GM12878 (cell line): Measurements from ENCODE around the gene GPBP1L1. TPM values are rescaled to one million over a fixed set of nuclear protein-coding genes. Genes with fewer than 3 reads are reported as not detected.
A peak's percentile ranks its signal among the peaks of the same experiment; 100 is the strongest.

Experiments used
- ATAC-seq: fragments of 200-7000 bp; cut with Tn5 transposase; 3 replicates; pipeline ENCODE4 v1.9.1; 2020; ENCODE audit warnings: mild to moderate bottlenecking, moderate library complexity
- BruUV-seq: library from RNA; stranded (reverse); fragments of 400-500 nt; replicated peaks from 2 replicates; lab custom pipeline; 2021; lab: Mats Ljungman, UMichigan
- CTCF ChIA-PET: fragments of 300-600 bp; sonication (Branson Sonifier 250); formaldehyde crosslinking; extraction: SDS; loops from one replicate; lab custom pipeline; 2021; ENCODE audit warnings: inconsistent platforms; lab: Yijun Ruan, JAX
- POLR2A ChIA-PET: fragments of 350-600 bp; formaldehyde crosslinking; extraction: SDS; loops from one replicate; lab custom pipeline; 2021; ENCODE audit warnings: inconsistent platforms; lab: Charles Lee
- RAD21 ChIA-PET: fragments of 300-600 bp; sonication (Branson Sonifier 250); formaldehyde crosslinking; loops from one replicate; lab custom pipeline; 2023; ENCODE audit warnings: antibody characterized with exemption; ENCODE audit not compliant: unreplicated experiment; lab: Charles Lee
- SMC1A ChIA-PET: fragments of 300-600 bp; sonication (Branson Sonifier 250); formaldehyde crosslinking; loops from one replicate; lab custom pipeline; 2023; ENCODE audit not compliant: unreplicated experiment, uncharacterized antibody; lab: Charles Lee
- DNase-seq: peaks from one replicate; pipeline ENCODE4 v3.0.0-alpha.2; 2011; ENCODE audit warnings: low read depth, low spot score
- FAIRE-seq: peaks from 3 replicates; lab custom pipeline; 2011; peaks lifted over from hg19 to GRCh38; lab: Jason Lieb, UNC
- H2AFZ ChIP-seq: 2 replicates; pipeline ENCODE4 v1.6.0; 2011; ENCODE audit warnings: low read depth, low read length, control low read depth; ENCODE audit not compliant: control insufficient read depth
- H3K27ac ChIP-seq: 2 replicates; pipeline ENCODE4 v1.5.1; 2011; ENCODE audit warnings: control low read depth; ENCODE audit not compliant: control insufficient read depth, insufficient read depth
- H3K27me3 ChIP-seq, 2 experiments: replicated peaks in 1 of 2; 2 replicates each; pipeline versions ENCODE4 v1.6.0 to v1.6.1; 2011; ENCODE audit warnings: low read length in 1 of 2; ENCODE audit not compliant: control insufficient read depth in 2 of 2, insufficient read depth in 2 of 2
- H3K36me3 ChIP-seq, 2 experiments: 2 replicates each; pipeline ENCODE4 v1.5.1; 2011; ENCODE audit warnings: low read length in 1 of 2; ENCODE audit not compliant: control insufficient read depth in 2 of 2, insufficient read depth in 2 of 2
- H3K4me1 ChIP-seq: 2 replicates; pipeline ENCODE4 v1.6.1; 2011; ENCODE audit warnings: mild to moderate bottlenecking, low read length, moderate library complexity, mixed read lengths; ENCODE audit not compliant: control insufficient read depth, insufficient read depth
- H3K4me2 ChIP-seq: 2 replicates; pipeline ENCODE4 v1.6.0; 2011; ENCODE audit warnings: control low read depth; ENCODE audit not compliant: control insufficient read depth, insufficient read depth
- H3K4me3 ChIP-seq: fragments of 200-600 bp; sonication (generic); 2 replicates; pipeline ENCODE4 v1.5.1; 2016
- H3K79me2 ChIP-seq: 2 replicates; pipeline ENCODE4 v1.6.0; 2011; ENCODE audit warnings: low read length; ENCODE audit not compliant: control insufficient read depth, insufficient read depth
- H3K9ac ChIP-seq: 2 replicates; pipeline ENCODE4 v1.8.0; 2011; ENCODE audit warnings: low read length, control low read depth, mixed read lengths; ENCODE audit not compliant: control insufficient read depth, insufficient read depth
- H3K9me3 ChIP-seq: replicated peaks from 3 replicates; pipeline ENCODE4 v1.5.1; 2011; ENCODE audit warnings: mild to moderate bottlenecking, low read length; ENCODE audit not compliant: control insufficient read depth, insufficient read depth
- H4K20me1 ChIP-seq: 2 replicates; pipeline ENCODE4 v1.6.0; 2011; ENCODE audit not compliant: control insufficient read depth, insufficient read depth
- CBX3 ChIP-seq: fragments of 200-600 bp; sonication (generic); IDR thresholded peaks from 2 replicates; pipeline ENCODE4 v1.6.1; 2016; ENCODE audit warnings: low read depth, borderline replicate concordance
- CBX5 ChIP-seq: sonication (generic); IDR thresholded peaks from 2 replicates; pipeline ENCODE4 v1.6.1; 2016; ENCODE audit warnings: low read depth, moderate library complexity, mild to moderate bottlenecking, inconsistent platforms
- FOS ChIP-seq: IDR thresholded peaks from 3 replicates; pipeline ENCODE4 v1.6.1; 2011; ENCODE audit warnings: borderline replicate concordance; ENCODE audit not compliant: insufficient read length; ENCODE audit errors: extremely low read depth
- KDM1A ChIP-seq: fragments of 200-600 bp; sonication (generic); IDR thresholded peaks from 2 replicates; pipeline ENCODE4 v1.6.1; 2016; ENCODE audit warnings: borderline replicate concordance
- MTA2 ChIP-seq: fragments of 450-650 bp; IDR thresholded peaks from 2 replicates; pipeline ENCODE4 v1.6.1; 2016; ENCODE audit warnings: low read depth, mild to moderate bottlenecking, moderate library complexity
- NFIC ChIP-seq: IDR thresholded peaks from 2 replicates; pipeline ENCODE4 v1.6.1; 2012; ENCODE audit warnings: low read depth, mild to moderate bottlenecking, inconsistent platforms, low read length, moderate library complexity
- PAX8 ChIP-seq: fragments of 450-650 bp; IDR thresholded peaks from 2 replicates; pipeline ENCODE4 v1.6.1; 2017; ENCODE audit warnings: mild to moderate bottlenecking, moderate library complexity
- RAD21 ChIP-seq: IDR thresholded peaks from 2 replicates; pipeline ENCODE4 v1.6.1; 2011; ENCODE audit warnings: mild to moderate bottlenecking, low read depth, low read length, moderate library complexity; ENCODE audit not compliant: insufficient read depth
- RUNX3 ChIP-seq: IDR thresholded peaks from 2 replicates; pipeline ENCODE4 v1.6.1; 2012; ENCODE audit warnings: low read length, inconsistent platforms
- SPI1 ChIP-seq: IDR thresholded peaks from 2 replicates; pipeline ENCODE4 v1.6.1; 2011; ENCODE audit warnings: low read depth, mild to moderate bottlenecking, low read length, moderate library complexity, borderline replicate concordance; ENCODE audit not compliant: insufficient read depth
- SRF ChIP-seq, 2 experiments: IDR thresholded peaks; 2 replicates each; pipeline ENCODE4 v1.6.1; 2011; ENCODE audit warnings: low read depth in 2 of 2, low read length in 2 of 2, mild to moderate bottlenecking in 1 of 2, moderate library complexity in 1 of 2
- STAT1 ChIP-seq: fragments of 450-650 bp; conservative IDR thresholded peaks from 2 replicates; pipeline ENCODE4 v1.6.1; 2014; ENCODE audit warnings: antibody characterized with exemption, mild to moderate bottlenecking
- TCF3 ChIP-seq: IDR thresholded peaks from 2 replicates; pipeline ENCODE4 v1.6.1; 2012; ENCODE audit warnings: low read depth, mild to moderate bottlenecking, low read length, borderline replicate concordance; ENCODE audit not compliant: insufficient read depth
- YBX1 ChIP-seq: fragments of 450-650 bp; IDR thresholded peaks from 2 replicates; pipeline ENCODE4 v1.6.1; 2016; ENCODE audit warnings: antibody characterized with exemption
- YY1 ChIP-seq: IDR thresholded peaks from 2 replicates; pipeline ENCODE4 v1.6.1; 2011; ENCODE audit warnings: low read depth, mild to moderate bottlenecking, low read length
- WGBS: methylation state at CpG from one replicate; pipeline ENCODE4 v1.1.6; 2016; ENCODE audit warnings: low lambda C conversion rate; ENCODE audit not compliant: insufficient replicate concordance, insufficient coverage; ENCODE audit errors: missing lambda C conversion rate; 5-methylcytosine and 5-hydroxymethylcytosine counted together
- in situ Hi-C: fragments of 300-500 bp; cut with MboI; formaldehyde crosslinking; loops from 9 replicates; pipeline ENCODE4 v1.14.3; 2018; ENCODE audit warnings: mixed read lengths
- intact Hi-C: fragments of 100-400 bp; cut with micrococcal nuclease; formaldehyde crosslinking; loops from one replicate; pipeline ENCODE4 v1.14.2; 2022; ENCODE audit not compliant: unreplicated experiment
- polyA plus RNA-seq, 11 experiments: library from polyadenylated mRNA; depleted of rRNA in 4 of 11; unstranded in 6 of 11; stranded (reverse) in 5 of 11; fragments of >200 nt; fragmentation: Nextera tagmentation in 4 of 11; fragmentation: Illumina TruSeq in 1 of 11; extraction: Ambion mirVana in 4 of 11; extraction: Trizol in 1 of 11; gene quantifications; 1 replicate in 1 of 11; 2 replicates in 10 of 11; pipeline versions ENCODE4 v1.2.1 to v1.2.3, GENCODE V29; 2011 to 2016; ENCODE audit warnings: inconsistent platforms in 2 of 11, missing spikeins in 2 of 11, low read depth in 1 of 11
- total RNA-seq, 4 experiments: library from RNA; depleted of rRNA in 3 of 4; stranded (reverse); fragments of >200 nt in 3 of 4; fragmentation: Illumina TruSeq in 1 of 4; extraction: Trizol in 1 of 4; gene quantifications; 2 replicates each; pipeline versions ENCODE4 v1.2.1 to v1.2.3, GENCODE V29; 2013 to 2021
- TF ChIP-seq, protein P1 (sequence below): IDR thresholded peaks from 2 replicates; pipeline ENCODE4 v1.6.1; 2012; ENCODE audit warnings: low read depth, low read length, improper control_type of control experiment

Gene GPBP1L1
- total and polyA plus RNA-seq, 10 of the 15 experiments (the other 5 are each of a cell fraction or from before 2014, with no cell fraction given) = 37.3 to 91.6 (median 81.2) TPM

DNA sequence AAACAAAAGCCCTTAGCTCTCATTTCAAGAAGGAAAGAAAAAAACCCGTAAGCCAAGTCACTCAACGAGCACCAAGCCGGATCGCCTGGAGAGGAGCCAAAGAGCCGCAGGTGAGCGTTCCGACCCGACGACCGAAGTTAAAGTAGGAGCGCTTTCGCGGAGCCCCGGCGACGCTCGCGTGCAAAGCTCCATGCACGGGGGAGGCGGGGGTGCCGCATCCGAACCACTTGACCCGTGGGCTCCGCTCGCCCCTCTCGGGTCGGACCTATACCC, 382 bp downstream of the GPBP1L1 start (continued):
- no peak for TF ChIP-seq CBX3
- TF ChIP-seq SRF (IDR thresholded peaks at IDR 0.05; ENCODE audit: low read depth in 2 of 2, low read length in 2 of 2) = no peak
- TF ChIP-seq KDM1A = no peak
- TF ChIP-seq MTA2 = no peak
- TF ChIP-seq FOS = no peak
- peak; percentile 28 for TF ChIP-seq RAD21
- no peak for TF ChIP-seq NFIC
- no peak for TF ChIP-seq TCF3

DNA sequence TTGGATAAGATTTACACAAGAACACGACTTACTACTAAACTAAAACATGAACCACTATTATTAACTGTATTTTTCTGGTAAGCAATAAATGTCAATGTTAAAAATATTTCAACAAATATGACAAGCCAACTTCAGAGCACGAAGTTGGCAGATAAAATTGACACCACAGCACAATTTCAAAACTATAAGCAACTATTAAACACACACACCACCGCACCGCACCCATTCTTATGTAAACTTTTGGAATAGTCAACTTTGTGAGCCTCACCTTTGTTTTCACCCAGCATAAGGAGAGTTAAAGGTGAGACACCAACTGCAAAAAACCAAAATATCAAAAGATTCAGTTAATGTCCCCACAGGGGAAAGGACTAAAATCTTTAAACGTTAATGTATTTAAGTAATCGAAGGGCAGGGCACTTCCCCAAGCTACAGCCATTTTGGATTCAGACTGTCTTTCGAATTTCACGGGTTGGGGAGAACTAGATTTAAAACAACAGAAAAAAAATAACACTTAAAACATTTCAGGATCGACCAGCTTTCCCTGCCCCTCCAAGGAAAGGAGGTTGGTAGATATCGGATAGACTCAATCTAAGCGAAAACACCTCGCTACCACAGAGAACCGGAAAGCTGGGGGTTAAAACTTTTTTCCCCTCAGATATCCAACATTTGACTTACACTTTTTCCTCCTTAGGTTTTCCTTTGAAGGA, 872 bp downstream of the GPBP1L1 start:
- peak overlapping the region; percentile 98 for H3K9ac ChIP-seq
- ChIA-PET RAD21 (interaction anchor here (0.7 to 2.6 kb wide), 17 partner anchors 40 to 642 kb away, joined by 3 to 16 read pairs (median 3); partner anchors contain the start of genes MMACHC and NASP), SMC1A (interaction anchor here (0.6 to 1.8 kb wide), 11 partner anchors 7 to 493 kb away, joined by 3 to 10 read pairs (median 4); partner anchors contain the start of genes IPP and PRDX1), POLR2A (interaction anchor here (0.6 to 2.6 kb wide), 15 partner anchors 8 to 642 kb away, joined by 3 to 18 read pairs (median 5); partner anchors contain the start of genes IPP, MAST2, MUTYH and TOE1), CTCF (interaction anchor here (0.7 to 1.7 kb wide), 10 partner anchors 14 to 562 kb away, joined by 3 to 7 read pairs (median 3); partner anchors contain the start of genes IPP and RAD54L)
- peak overlapping the region; percentile 78 for H2AFZ ChIP-seq
- no peaks in the 10 kb centered on the region for H3K27me3 ChIP-seq
- H3K9me3 ChIP-seq = no peaks in the 10 kb centered on the region
- peaks cover 3% of the 10 kb centered on the region; the same call in 1 of the 2 replicates for H3K4me1 ChIP-seq
- H3K79me2 ChIP-seq = peaks cover 91% of the 10 kb centered on the region
- under 1% methylated on average over 13 of the region's 13 CpGs for WGBS
- in situ Hi-C loops = no loop called here
- intact Hi-C loops = loop anchor here (2.0 to 10.0 kb wide), 8 partner anchors 103 to 659 kb away; partner anchors contain the start of genes CCDC163, MAST2, MMACHC and MUTYH
- ATAC-seq = no peak
- no peak for FAIRE-seq
- no TSS peak for BruUV-seq
- peak overlapping the region; percentile 97 for H3K4me3 ChIP-seq
- no peaks in the 10 kb centered on the region for H4K20me1 ChIP-seq
- no peak for DNase-seq
- H3K4me2 ChIP-seq = peak overlapping the region; percentile 64
- TF ChIP-seq CBX5 = no peak
- TF ChIP-seq, protein P1, sequence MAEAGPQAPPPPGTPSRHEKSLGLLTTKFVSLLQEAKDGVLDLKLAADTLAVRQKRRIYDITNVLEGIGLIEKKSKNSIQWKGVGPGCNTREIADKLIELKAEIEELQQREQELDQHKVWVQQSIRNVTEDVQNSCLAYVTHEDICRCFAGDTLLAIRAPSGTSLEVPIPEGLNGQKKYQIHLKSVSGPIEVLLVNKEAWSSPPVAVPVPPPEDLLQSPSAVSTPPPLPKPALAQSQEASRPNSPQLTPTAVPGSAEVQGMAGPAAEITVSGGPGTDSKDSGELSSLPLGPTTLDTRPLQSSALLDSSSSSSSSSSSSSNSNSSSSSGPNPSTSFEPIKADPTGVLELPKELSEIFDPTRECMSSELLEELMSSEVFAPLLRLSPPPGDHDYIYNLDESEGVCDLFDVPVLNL = no peak
- no peak for TF ChIP-seq YBX1
- TF ChIP-seq SRF (IDR thresholded peaks at IDR 0.05; ENCODE audit: low read depth in 2 of 2, low read length in 2 of 2) = no peak
- TF ChIP-seq STAT1 = no peak
- 0 out of 2 replicates have a peak, but pooled peaks have one; percentile 20 for TF ChIP-seq SPI1
- TF ChIP-seq YY1 = peak; percentile 84
- TF ChIP-seq RUNX3 = 0 out of 2 replicates have a peak, but pooled peaks have one; percentile 6
- TF ChIP-seq PAX8 = 0 out of 2 replicates have a peak, but pooled peaks have one; percentile 55
- H3K27ac ChIP-seq = peak overlapping the region; percentile 100
- no peaks in the 10 kb centered on the region; a peak in 1 of 4 replicates for H3K36me3 ChIP-seq
